Gastrocnemius medialis (tissue), 4 donors: ENCODE data around the gene GPR85. TPM values are rescaled to one million over a fixed set of nuclear protein-coding genes. Genes with fewer than 3 reads are reported as not detected.

ENCODE experiments used
- ATAC-seq, 2 donors: fragments of 150-250 bp; one replicate each; pipeline ENCODE4 v1.9.1; 2016
- DNase-seq, 2 donors: peaks; one replicate each; pipeline ENCODE4 v3.0.0-alpha.2; 2019
- H3K27ac ChIP-seq, 4 donors: fragments of 200-600 bp; sonication (generic); 1 replicate in 1 of 4; 2 replicates in 3 of 4; pipeline ENCODE4 v1.5.1; 2016 to 2018; ENCODE audit warnings: mild to moderate bottlenecking in 2 of 4, moderate library complexity in 1 of 4
- H3K27me3 ChIP-seq, 3 donors: fragments of 200-600 bp; sonication (generic) in 2 of 3; 1 replicate in 1 of 3; 2 replicates in 2 of 3; pipeline versions ENCODE4 v1.5.1 to v1.6.0; 2016 to 2019; ENCODE audit warnings: mild to moderate bottlenecking in 1 of 3, moderate library complexity in 1 of 3
- H3K36me3 ChIP-seq, 2 donors: fragments of 200-600 bp; sonication (generic) in 1 of 2; one replicate each; pipeline ENCODE4 v1.5.1; 2017 to 2018
- H3K4me1 ChIP-seq, 2 donors: fragments of 200-600 bp; sonication (generic) in 1 of 2; one replicate each; pipeline ENCODE4 v1.5.1; 2016 to 2017; ENCODE audit warnings: mild to moderate bottlenecking in 2 of 2
- H3K4me3 ChIP-seq, 4 donors: fragments of 200-600 bp; sonication (generic) in 3 of 4; 1 replicate in 1 of 4; 2 replicates in 3 of 4; pipeline ENCODE4 v1.5.1; 2016 to 2019; ENCODE audit warnings: mild to moderate bottlenecking in 2 of 4
- H3K9me3 ChIP-seq, 3 donors: fragments of 200-600 bp; sonication (generic) in 2 of 3; 1 replicate in 1 of 3; 2 replicates in 2 of 3; pipeline ENCODE4 v1.5.1; 2016 to 2019
- POLR2A ChIP-seq, 2 donors: fragments of 450-650 bp; IDR thresholded peaks; one replicate each; pipeline ENCODE4 v1.6.1; 2017; ENCODE audit warnings: antibody characterized with exemption in 2 of 2, mild to moderate bottlenecking in 2 of 2, moderate library complexity in 2 of 2
- in situ Hi-C, 4 donors: fragments of 200-750 bp; cut with MboI; loops; one replicate each; pipeline versions ENCODE4 v1.15.0 to v1.8.0; 2017; ENCODE audit warnings: low sequenced_read_pairs in 4 of 4
- intact Hi-C: fragments of 100-400 bp; cut with DNase I; formaldehyde crosslinking; loops from one replicate; pipeline ENCODE4 v1.15.1; 2023; ENCODE audit warnings: low total_unique reads
- total RNA-seq, 4 donors: library from RNA; depleted of rRNA; stranded (reverse); fragments of >200 nt; gene quantifications; one replicate each; pipeline versions ENCODE4 v1.1.0 to v1.2.3, GENCODE V29; 2016
- TF ChIP-seq, protein P1 (sequence below), 5 experiments: fragments of 450-650 bp in 3 of 5; fragments of 200-600 bp in 2 of 5; sonication (generic) in 2 of 5; IDR thresholded peaks in 4 of 5; conservative IDR thresholded peaks in 1 of 5; 1 replicate in 4 of 5; 2 replicates in 1 of 5; pipeline ENCODE4 v1.5.1; 2016 to 2019; ENCODE audit warnings: antibody characterized with exemption in 5 of 5, mild to moderate bottlenecking in 3 of 5, moderate library complexity in 3 of 5

The GPR85 gene
- total RNA-seq, 4 donors from 2014 or later: 0.13 to 3.1 (median 0.82) TPM; not detected in 1

DNA sequence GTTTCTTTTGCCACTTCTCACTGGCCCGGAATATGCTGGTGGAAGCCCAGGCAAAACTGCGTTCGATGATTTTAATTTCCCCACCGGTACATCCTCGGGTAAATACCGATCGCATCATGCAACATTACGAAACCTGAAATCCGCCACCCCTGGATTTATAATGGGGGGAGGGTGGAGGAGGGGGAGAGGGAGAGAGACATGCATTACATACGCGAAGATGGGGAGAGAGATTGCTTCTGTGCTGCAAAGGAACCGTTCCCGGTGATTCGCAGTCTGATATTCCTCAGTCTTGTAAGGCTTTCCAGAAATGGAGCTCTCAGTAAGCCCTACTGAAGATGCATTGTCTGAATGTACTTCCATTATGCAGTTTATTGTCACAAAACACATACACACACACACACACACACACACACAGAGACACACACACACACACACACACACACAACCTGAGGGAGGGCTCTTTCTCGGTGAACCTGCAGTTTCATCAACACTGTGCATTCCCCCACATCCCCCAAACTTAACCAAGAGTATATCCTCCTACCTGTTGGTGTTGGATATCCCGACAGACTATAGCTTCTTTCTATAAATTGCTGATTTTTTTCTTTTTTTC is 741 bp downstream of the GPR85 start:
- intact Hi-C loops: no loop called here
- peaks cover 0 to 9% (median 0%) of the 10 kb centered on the region in 3 donors for H3K27me3 ChIP-seq

DNA sequence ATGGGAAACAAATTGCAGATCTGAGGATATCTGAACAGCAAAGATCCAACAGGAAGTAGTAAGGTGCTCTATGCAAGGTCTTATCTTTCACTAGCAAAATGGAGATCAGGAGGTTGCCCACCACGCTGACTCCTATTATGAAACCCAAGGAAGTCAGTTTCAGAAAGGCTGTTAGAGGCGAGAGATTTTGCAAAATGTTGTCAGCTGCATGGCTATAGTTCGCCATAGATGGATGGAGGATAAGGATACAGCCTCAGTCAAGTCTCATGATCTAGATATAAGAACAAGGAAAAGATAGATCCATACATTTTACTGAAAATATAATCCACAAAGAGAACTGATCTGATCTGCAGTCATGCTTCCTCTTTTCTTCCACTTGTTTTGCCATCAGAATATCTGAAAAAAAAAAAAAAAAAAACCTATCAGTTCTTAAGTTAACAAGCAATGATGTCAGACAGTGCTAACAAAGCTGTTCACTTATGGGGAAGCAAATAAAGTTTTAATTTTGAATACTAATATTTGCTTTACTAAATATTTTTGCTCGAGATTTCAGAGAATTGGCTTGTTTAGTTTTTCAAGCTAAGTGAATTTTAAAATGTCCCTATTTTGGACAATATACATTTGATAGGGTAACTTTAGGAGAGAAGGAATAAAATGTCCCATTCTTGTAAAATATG is 2.0 kb downstream of the GPR85 start:
- no peak for ATAC-seq
- DNase-seq: no peak
- Histone ChIP-seq H3K4me3 (no peak overlapping the region), H3K36me3 (no peaks in the 10 kb centered on the region), H3K9me3 (no peaks in the 10 kb centered on the region), H3K27me3 (peaks cover 0 to 9% (median 0%) of the 10 kb centered on the region in 3 donors), H3K27ac (no peak overlapping the region), H3K4me1 (peaks cover 0 to 16% of the 10 kb centered on the region in 2 donors)
- no peak for TF ChIP-seq POLR2A (IDR thresholded peaks at IDR 0.05)
- in situ Hi-C loops (no loop called here), intact Hi-C loops (no loop called here)

More for the DNA sequence above, 741 bp downstream of the GPR85 start:
- H3K4me1 ChIP-seq: peaks cover 0 to 16% of the 10 kb centered on the region in 2 donors
- in situ Hi-C loops: no loop called here
- no peaks in the 10 kb centered on the region for H3K36me3 ChIP-seq
- no peak for TF ChIP-seq POLR2A (IDR thresholded peaks at IDR 0.05)
- TF ChIP-seq, protein P1, sequence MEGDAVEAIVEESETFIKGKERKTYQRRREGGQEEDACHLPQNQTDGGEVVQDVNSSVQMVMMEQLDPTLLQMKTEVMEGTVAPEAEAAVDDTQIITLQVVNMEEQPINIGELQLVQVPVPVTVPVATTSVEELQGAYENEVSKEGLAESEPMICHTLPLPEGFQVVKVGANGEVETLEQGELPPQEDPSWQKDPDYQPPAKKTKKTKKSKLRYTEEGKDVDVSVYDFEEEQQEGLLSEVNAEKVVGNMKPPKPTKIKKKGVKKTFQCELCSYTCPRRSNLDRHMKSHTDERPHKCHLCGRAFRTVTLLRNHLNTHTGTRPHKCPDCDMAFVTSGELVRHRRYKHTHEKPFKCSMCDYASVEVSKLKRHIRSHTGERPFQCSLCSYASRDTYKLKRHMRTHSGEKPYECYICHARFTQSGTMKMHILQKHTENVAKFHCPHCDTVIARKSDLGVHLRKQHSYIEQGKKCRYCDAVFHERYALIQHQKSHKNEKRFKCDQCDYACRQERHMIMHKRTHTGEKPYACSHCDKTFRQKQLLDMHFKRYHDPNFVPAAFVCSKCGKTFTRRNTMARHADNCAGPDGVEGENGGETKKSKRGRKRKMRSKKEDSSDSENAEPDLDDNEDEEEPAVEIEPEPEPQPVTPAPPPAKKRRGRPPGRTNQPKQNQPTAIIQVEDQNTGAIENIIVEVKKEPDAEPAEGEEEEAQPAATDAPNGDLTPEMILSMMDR (IDR thresholded peaks at IDR 0.05 in 4 of 5, conservative IDR thresholded peaks at IDR 0.05 in 1 of 5): no peak
- ATAC-seq (no peak), DNase-seq (no peak)
- H3K27ac ChIP-seq: no peak overlapping the region
- H3K9me3 ChIP-seq: no peaks in the 10 kb centered on the region
- H3K4me3 ChIP-seq: peak overlapping the region; percentile 40 to 54 (median 52)

DNA sequence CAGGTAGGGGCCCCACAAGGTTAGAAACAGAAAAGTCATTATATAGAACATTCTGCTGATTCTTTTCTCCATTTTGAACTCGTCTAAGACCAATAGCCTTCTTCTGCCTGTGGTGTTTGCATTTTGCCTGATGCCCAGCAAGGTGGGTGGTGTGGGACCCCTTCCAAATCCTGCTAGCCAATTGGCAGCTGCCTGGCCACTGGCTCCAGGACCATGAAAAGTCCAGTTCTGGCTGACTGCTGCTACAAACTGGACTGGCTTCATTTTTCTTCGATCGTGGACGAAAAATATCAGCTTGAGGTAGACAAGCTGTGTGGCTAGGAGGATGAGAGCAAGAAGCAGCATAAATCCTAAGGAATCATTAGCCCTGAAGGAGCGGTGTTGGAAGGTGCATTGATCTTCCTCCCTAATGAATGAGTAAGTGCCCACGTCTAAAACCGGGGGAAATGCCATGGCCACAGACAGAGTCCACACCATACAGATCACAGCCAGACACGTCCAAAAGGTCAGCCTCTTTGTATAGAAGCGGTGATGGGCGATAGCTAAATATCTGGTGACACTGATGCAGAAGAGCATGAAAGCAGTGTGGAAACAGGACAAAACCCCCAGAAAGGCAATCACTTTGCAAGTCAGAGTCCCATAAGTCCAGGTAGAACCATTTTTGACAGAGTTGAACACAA is 2.7 kb downstream of the GPR85 start:
- H3K36me3 ChIP-seq: no peaks in the 10 kb centered on the region
- intact Hi-C loops (no loop called here), in situ Hi-C loops (no loop called here)
- H3K27me3 ChIP-seq: peaks cover 0 to 9% (median 0%) of the 10 kb centered on the region in 3 donors
- no peak for ATAC-seq
- peaks cover 0 to 16% of the 10 kb centered on the region in 2 donors for H3K4me1 ChIP-seq
- H3K9me3 ChIP-seq: no peaks in the 10 kb centered on the region
- no peak overlapping the region for H3K27ac ChIP-seq
- no peak overlapping the region for H3K4me3 ChIP-seq
- no peak for TF ChIP-seq POLR2A (IDR thresholded peaks at IDR 0.05)
- TF ChIP-seq, protein P1 (IDR thresholded peaks at IDR 0.05 in 4 of 5, conservative IDR thresholded peaks at IDR 0.05 in 1 of 5): no peak
- DNase-seq: no peak

DNA sequence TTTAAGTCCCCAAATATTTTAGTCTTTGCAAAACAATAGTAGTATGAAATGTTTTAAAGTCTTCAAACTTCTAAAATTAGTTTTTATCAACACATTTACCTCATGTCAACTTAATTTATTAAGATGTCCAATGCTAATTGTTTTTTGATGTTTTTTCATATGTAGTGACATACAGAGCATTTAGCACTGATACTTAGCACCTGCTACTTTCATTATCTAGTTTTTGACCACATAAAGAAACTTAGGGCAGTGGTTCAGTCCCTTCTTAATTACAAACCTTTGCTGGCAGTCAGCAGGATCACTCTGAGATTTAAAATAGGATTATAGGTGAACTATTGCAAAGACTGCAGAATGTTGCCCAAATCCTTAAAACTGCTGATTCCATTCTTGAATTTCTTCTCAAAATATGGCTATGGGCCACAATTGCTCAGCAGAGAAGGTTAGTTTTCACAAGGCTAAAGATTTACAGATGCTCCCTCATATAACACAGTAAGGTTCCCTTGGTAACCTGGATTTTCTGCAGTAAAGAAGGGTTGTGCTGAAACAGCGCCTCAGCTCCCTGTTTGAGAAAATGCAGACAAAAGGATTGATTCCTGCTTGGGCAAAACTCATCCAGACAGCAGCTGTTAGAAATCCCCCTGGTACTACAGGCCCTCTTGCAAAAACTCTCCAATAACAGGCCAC is 3.4 kb downstream of the GPR85 start:
- Histone ChIP-seq H3K27ac (no peak overlapping the region), H3K27me3 (peaks cover 0 to 9% (median 0%) of the 10 kb centered on the region in 3 donors), H3K9me3 (no peaks in the 10 kb centered on the region), H3K36me3 (no peaks in the 10 kb centered on the region), H3K4me3 (no peak overlapping the region), H3K4me1 (peaks cover 0 to 16% of the 10 kb centered on the region in 2 donors)
- intact Hi-C loops: no loop called here
- no peak for ATAC-seq
- DNase-seq: no peak
- TF ChIP-seq, protein P1 (IDR thresholded peaks at IDR 0.05 in 4 of 5, conservative IDR thresholded peaks at IDR 0.05 in 1 of 5): no peak
- TF ChIP-seq POLR2A (IDR thresholded peaks at IDR 0.05): no peak
- in situ Hi-C loops: no loop called here
